GM18517 (cell line): ENCODE measurements around the gene COL4A6.
"Not testable (repeated sequence)": the region's sequence is repeated elsewhere in the genome, so short reads cannot be mapped to it uniquely, and the experiment has no call there.

ENCODE experiments used
- ATAC-seq: cut with Tn5 transposase; IDR thresholded peaks from one replicate; pipeline ENCODE4 v1.9.1; 2021; ENCODE audit warnings: mild to moderate bottlenecking, moderate library complexity; ENCODE audit not compliant: unreplicated experiment

COL4A6 gene

GRCh38 chrX:108412783-108413182 lies 25.4 kb downstream of the COL4A6 start:
- no peak for ATAC-seq

DNA sequence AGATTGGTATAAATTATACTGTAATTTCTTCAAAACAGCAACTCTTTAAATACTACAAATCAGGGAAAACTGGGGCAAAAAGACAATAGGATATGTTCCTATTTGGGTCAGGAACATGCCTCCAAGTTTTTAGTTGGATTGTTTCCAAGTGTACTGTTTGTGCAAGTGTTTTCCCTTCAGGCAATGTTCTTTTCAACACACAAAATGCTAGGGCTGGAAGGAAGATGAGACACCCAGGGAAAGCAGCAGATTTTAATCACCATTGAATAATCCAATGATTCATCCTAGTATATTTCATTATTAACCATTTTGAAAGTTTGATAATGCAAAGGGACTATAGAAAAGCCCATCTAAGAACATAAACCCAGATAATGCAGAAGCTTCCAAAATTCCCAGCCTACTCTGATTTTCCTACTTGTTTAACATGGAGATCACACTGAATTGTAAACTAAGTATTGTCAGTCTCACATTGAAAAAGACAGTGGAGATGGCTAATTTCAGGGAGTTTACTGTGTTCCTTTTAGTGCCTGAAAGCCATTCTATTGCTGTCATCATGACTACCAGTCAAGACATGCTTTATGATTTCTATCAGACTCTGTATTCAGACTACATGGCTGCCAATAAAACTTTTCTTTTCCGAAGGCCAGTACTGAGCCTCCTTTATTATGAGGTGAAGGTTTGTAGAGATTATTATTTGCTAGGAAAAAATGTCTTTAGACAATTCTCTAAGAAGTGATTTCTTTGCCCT lies 38.6 kb downstream of the COL4A6 start:
- ATAC-seq, result no peak

- ATAC-seq, result no peak
These were observed 40.4 kb downstream of the COL4A6 start for GRCh38 chrX:108397627-108398391.

DNA sequence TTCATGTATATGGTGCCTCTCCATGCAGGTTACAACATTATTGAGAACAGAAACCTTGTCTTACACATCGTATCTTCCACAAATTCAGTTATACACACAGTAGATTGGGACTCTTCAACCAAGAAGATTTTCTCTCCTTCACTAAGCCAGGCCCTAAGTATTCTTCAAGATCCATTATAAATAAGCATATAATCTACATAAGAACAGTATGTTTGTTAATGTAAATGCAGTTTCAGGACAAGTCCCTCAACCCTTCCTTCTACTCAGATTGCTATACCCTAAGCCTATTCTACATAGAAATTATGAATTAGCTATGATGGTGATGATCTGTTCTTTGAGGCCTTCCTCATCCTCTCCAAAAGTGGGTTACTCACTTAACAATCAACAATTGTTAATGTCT lies 41.2 kb downstream of the COL4A6 start:
- ATAC-seq, result no peak

DNA sequence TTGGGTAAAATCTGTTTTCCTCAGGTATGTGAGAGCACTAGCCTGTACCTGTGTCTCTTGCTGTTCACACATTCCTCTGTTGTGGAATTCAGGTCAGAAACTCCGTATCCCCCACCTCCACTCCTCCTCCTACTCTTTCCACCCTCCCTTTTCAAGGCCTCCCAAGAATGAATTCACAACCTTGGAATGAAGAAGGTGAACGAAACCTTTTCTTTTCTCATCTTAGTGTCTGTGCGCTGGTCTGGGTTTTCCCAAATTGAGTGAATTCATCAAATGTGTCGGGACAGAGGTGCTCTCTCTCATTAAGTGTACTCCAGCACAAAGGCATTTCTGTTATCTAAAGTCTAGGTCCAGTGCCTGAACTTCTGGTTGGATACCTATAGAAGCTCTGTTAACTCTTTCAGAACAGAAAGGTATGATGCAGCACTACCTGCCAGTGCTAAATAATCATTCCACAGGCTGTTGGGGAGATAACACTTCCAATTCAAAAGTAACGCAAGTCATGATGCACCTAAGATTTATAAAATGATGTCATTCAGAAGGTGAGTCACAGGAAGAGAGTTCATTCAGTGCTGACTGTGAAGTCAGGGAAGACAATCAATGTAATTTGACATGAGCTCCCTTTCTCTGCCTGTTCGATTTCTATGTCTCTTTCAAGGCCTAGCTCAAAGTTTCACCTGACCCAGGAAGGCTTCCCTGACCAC lies 41.9 kb downstream of the COL4A6 start:
- no peak for ATAC-seq

GRCh38 chrX:108390976-108391717 lies 47.1 kb downstream of the COL4A6 start:
- ATAC-seq, result not testable (repeated sequence)

DNA sequence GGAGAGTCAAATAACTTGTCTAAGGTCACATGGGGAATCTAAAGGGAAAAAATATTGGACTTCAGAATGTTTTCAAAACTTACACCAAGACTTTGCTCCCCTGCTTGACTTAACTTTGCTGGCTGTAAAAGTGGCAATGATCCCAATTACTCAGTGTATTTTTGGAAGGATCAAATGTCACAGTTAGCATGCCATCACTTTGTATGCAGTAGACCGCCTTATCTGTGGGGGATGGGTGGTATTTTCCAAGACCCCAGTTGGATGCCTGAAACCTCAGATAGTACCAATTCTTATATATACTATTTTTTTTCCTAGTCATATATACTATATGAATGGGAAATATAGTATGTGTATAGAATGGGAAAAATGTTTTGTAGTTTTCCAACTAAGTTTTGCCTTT lies 53.4 kb downstream of the COL4A6 start:
- ATAC-seq, result no peak

- ATAC-seq, result no peak
These were observed 58.0 kb downstream of the COL4A6 start for GRCh38 chrX:108380222-108380621.

- not testable (repeated sequence) for ATAC-seq
These were observed 61.4 kb downstream of the COL4A6 start for GRCh38 chrX:108376821-108377220.

DNA sequence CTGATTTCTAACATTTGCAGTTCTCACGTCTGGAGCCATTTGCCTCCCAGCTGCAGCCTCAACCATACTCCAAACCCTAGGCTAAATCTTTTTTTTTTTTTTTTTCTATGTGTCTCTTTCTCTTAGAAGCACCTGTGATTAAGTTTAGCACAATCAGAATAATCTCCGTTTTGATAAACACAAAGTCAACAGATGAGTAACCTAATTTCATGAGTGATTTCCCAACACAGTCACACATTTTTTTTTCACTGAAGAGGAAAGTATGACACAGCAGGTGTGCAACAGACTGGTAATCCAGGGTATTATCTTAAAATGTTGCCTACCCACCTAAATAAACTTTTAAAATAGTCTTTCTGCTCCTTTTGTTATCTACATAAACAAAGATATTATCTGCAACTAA lies 62.6 kb downstream of the COL4A6 start:
- not testable (repeated sequence) for ATAC-seq

- no peak for ATAC-seq
These were observed 71.4 kb downstream of the COL4A6 start for GRCh38 chrX:108366644-108367406.

- ATAC-seq, result no peak
These were observed 76.2 kb downstream of the COL4A6 start for GRCh38 chrX:108362026-108362425.

DNA sequence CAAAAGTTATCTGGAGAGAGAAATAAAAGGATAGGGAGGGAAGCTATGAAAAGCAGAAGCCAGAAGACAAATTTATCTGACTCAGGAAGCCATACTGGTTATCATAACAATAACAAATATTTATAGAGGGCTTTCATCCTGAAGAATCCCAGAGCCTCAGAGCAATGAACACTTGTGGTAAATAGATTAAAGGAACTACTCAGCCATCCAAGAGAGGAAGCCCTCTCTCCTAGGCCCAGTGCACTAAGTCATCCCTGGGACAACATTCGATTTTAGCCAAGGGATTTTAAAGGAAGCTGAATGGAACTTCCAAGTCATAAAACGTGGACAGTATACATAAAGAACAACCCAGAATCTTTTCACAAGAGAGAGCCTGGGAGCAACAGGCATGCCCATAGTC lies 76.9 kb downstream of the COL4A6 start:
- ATAC-seq, result no peak

DNA sequence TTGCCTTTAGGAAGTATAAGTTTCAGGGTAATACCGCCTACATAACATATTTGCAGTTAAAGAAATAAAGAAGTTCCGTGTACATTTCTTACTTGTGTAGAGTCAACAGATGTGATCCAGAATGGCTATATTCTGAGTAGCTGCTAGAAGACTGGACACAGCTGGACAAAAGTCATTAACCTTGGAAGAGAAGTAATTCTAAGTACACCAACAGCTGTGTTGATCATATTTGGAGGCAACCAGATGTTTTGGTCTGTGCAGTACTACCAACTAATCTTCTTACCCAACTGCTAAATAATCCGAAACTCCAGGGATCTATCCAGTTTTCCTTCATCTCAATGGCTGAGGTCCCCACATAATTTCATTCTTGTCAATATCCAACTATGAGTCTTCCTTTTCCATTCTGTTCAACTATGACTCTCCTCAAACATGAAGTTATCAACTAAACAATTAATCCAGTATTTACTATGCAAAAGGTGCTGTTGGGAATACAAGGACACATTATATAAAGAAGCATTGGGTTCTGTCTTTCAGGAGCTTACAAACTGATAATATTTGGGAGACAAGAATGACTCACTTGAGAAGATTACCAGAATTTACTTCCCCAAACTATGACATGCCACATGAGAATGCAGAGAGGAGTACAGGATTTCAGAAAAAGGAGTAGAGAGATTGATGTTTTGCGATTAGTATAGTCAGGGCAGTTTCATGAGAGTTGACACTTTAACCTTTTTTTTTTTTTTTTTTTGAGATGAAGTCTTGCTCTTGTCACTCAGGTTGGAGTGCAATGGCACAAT lies 78.2 kb downstream of the COL4A6 start:
- no peak for ATAC-seq

DNA sequence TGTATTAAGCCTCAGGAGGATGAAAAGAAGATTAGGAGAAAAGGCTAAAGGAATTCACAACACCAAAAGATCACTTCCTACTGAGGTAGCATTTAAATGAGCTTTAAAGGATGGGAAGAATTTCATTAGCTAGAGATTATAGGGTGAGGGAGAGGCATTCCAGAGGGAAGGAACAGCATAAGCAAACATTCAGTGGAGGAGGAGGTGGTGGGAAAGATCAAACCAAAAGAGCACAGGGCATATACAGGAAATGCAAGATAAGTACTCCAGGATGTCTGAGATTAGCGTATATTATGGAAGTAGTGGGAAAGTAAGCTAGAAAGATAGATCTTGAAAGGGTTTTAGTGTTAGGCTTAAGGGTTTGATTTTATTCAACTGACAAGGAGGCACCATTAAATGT lies 84.8 kb downstream of the COL4A6 start:
- ATAC-seq, result no peak

DNA sequence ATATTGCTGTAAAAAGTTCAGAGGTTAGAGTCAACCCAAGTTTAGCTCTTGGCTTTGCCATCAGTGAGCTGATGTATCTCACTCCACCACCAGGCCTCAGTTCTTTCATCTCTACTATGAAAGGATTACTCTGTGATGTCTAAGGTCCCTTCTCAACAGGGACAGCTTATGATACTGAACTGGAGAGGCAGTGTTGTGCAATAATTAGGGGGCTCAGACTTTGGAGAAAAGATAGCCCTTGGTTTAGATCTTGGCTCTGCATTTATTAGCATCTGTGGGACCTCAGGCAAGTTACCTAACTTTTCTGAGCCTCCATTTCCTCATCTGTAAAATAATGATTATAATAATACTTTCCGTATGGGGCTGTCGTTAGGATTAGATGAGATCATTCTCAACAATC lies 89.0 kb downstream of the COL4A6 start:
- ATAC-seq, result no peak

DNA sequence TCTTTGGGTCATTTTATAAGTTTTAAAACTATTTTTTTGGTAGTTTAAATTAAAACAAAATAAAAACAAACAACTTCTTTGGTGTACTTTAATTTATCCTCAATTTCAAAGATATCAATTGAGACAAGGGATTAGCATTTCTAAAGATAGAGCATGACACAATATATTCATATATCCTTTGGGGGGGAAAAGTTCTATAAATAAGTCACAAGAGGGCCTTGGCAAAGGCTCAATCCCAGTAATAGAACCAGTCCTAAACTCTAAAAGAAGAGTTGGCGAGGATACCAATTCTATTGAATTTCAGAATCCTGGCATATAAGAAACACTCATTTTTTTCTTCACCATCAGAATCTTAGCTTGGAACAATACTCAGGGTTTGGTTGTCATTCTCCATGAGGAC lies 89.7 kb downstream of the COL4A6 start:
- ATAC-seq, result no peak

- no peak for ATAC-seq
These were observed 90.4 kb downstream of the COL4A6 start for GRCh38 chrX:108347800-108348199.

DNA sequence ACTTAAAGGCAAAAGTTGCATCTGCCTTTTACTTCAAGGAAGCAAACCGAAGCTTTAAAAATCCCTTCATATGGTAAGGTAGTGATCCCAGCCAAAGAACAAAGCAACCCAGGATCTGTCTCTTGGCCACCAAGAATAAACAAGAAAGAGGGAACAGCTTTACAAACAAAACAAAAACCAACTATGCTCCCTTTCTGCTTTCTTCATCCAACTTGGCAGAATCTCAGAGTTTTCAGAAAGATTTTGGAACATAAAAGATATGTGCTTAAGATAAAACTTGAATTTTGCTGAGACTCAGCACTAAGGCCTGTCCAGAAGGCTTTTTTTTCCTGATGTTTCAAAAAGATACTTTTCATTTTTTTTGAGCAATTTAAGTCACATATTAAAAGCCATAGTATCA lies 94.0 kb downstream of the COL4A6 start:
- no peak for ATAC-seq

DNA sequence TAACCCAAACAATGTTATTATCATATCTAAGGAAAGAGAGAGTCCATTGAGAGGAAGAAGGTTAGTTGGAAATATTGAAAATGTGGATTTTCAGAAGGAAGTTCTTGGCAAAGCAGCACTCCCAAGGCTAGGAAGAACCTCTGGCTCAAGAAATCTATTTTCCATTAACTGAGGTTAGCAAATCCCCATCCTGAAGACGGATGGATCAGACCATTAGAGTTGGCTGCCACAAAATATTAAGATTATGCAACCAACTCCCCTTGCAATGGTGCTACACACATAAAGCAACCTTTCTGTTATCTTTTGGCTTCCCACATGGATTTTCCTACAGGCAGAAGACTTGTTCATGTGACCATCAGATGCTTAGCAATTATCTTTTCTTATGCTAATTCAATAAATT lies 96.3 kb downstream of the COL4A6 start:
- no peak for ATAC-seq
